GM12878 (cell line): ENCODE measurements around the gene CTDP1. TPM values are rescaled to one million over a fixed set of nuclear protein-coding genes. Genes with fewer than 3 reads are reported as not detected.

ENCODE experiments used
- ATAC-seq: fragments of 200-7000 bp; cut with Tn5 transposase; 3 replicates; pipeline ENCODE4 v1.9.1; 2020; ENCODE audit warnings: mild to moderate bottlenecking, moderate library complexity
- BruUV-seq: library from RNA; stranded (reverse); fragments of 400-500 nt; replicated peaks from 2 replicates; lab custom pipeline; 2021; lab: Mats Ljungman, UMichigan
- CTCF ChIA-PET: fragments of 300-600 bp; sonication (Branson Sonifier 250); formaldehyde crosslinking; extraction: SDS; loops from one replicate; lab custom pipeline; 2021; ENCODE audit warnings: inconsistent platforms; lab: Yijun Ruan, JAX
- POLR2A ChIA-PET: fragments of 350-600 bp; formaldehyde crosslinking; extraction: SDS; loops from one replicate; lab custom pipeline; 2021; ENCODE audit warnings: inconsistent platforms; lab: Charles Lee
- RAD21 ChIA-PET: fragments of 300-600 bp; sonication (Branson Sonifier 250); formaldehyde crosslinking; loops from one replicate; lab custom pipeline; 2023; ENCODE audit warnings: antibody characterized with exemption; ENCODE audit not compliant: unreplicated experiment; lab: Charles Lee
- SMC1A ChIA-PET: fragments of 300-600 bp; sonication (Branson Sonifier 250); formaldehyde crosslinking; loops from one replicate; lab custom pipeline; 2023; ENCODE audit not compliant: unreplicated experiment, uncharacterized antibody; lab: Charles Lee
- DNase-seq: peaks from one replicate; pipeline ENCODE4 v3.0.0-alpha.2; 2011; ENCODE audit warnings: low read depth, low spot score
- FAIRE-seq: peaks from 3 replicates; lab custom pipeline; 2011; peaks lifted over from hg19 to GRCh38; lab: Jason Lieb, UNC
- H2AFZ ChIP-seq: 2 replicates; pipeline ENCODE4 v1.6.0; 2011; ENCODE audit warnings: low read depth, low read length, control low read depth; ENCODE audit not compliant: control insufficient read depth
- H3K27ac ChIP-seq: 2 replicates; pipeline ENCODE4 v1.5.1; 2011; ENCODE audit warnings: control low read depth; ENCODE audit not compliant: control insufficient read depth, insufficient read depth
- H3K27me3 ChIP-seq, 2 experiments: replicated peaks in 1 of 2; 2 replicates each; pipeline versions ENCODE4 v1.6.0 to v1.6.1; 2011; ENCODE audit warnings: low read length in 1 of 2; ENCODE audit not compliant: control insufficient read depth in 2 of 2, insufficient read depth in 2 of 2
- H3K36me3 ChIP-seq, 2 experiments: 2 replicates each; pipeline ENCODE4 v1.5.1; 2011; ENCODE audit warnings: low read length in 1 of 2; ENCODE audit not compliant: control insufficient read depth in 2 of 2, insufficient read depth in 2 of 2
- H3K4me1 ChIP-seq: 2 replicates; pipeline ENCODE4 v1.6.1; 2011; ENCODE audit warnings: mild to moderate bottlenecking, low read length, moderate library complexity, mixed read lengths; ENCODE audit not compliant: control insufficient read depth, insufficient read depth
- H3K4me2 ChIP-seq: 2 replicates; pipeline ENCODE4 v1.6.0; 2011; ENCODE audit warnings: control low read depth; ENCODE audit not compliant: control insufficient read depth, insufficient read depth
- H3K4me3 ChIP-seq: fragments of 200-600 bp; sonication (generic); 2 replicates; pipeline ENCODE4 v1.5.1; 2016
- H3K79me2 ChIP-seq: 2 replicates; pipeline ENCODE4 v1.6.0; 2011; ENCODE audit warnings: low read length; ENCODE audit not compliant: control insufficient read depth, insufficient read depth
- H3K9ac ChIP-seq: 2 replicates; pipeline ENCODE4 v1.8.0; 2011; ENCODE audit warnings: low read length, control low read depth, mixed read lengths; ENCODE audit not compliant: control insufficient read depth, insufficient read depth
- H3K9me3 ChIP-seq: replicated peaks from 3 replicates; pipeline ENCODE4 v1.5.1; 2011; ENCODE audit warnings: mild to moderate bottlenecking, low read length; ENCODE audit not compliant: control insufficient read depth, insufficient read depth
- H4K20me1 ChIP-seq: 2 replicates; pipeline ENCODE4 v1.6.0; 2011; ENCODE audit not compliant: control insufficient read depth, insufficient read depth
- CBX5 ChIP-seq: sonication (generic); IDR thresholded peaks from 2 replicates; pipeline ENCODE4 v1.6.1; 2016; ENCODE audit warnings: low read depth, moderate library complexity, mild to moderate bottlenecking, inconsistent platforms
- IRF5 ChIP-seq: fragments of 450-650 bp; IDR thresholded peaks from 2 replicates; pipeline ENCODE4 v1.6.1; 2017; ENCODE audit warnings: borderline replicate concordance
- MLLT1 ChIP-seq: fragments of 450-650 bp; IDR thresholded peaks from 2 replicates; pipeline ENCODE4 v1.6.1; 2016; ENCODE audit warnings: mild to moderate bottlenecking
- NFYB ChIP-seq: IDR thresholded peaks from 2 replicates; pipeline ENCODE4 v1.6.1; 2011; ENCODE audit warnings: low read depth, mild to moderate bottlenecking, low read length, improper control_type of control experiment, moderate library complexity; ENCODE audit not compliant: insufficient read depth
- WGBS: methylation state at CpG from one replicate; pipeline ENCODE4 v1.1.6; 2016; ENCODE audit warnings: low lambda C conversion rate; ENCODE audit not compliant: insufficient replicate concordance, insufficient coverage; ENCODE audit errors: missing lambda C conversion rate; 5-methylcytosine and 5-hydroxymethylcytosine counted together
- in situ Hi-C: fragments of 300-500 bp; cut with MboI; formaldehyde crosslinking; loops from 9 replicates; pipeline ENCODE4 v1.14.3; 2018; ENCODE audit warnings: mixed read lengths
- intact Hi-C: fragments of 100-400 bp; cut with micrococcal nuclease; formaldehyde crosslinking; loops from one replicate; pipeline ENCODE4 v1.14.2; 2022; ENCODE audit not compliant: unreplicated experiment
- polyA plus RNA-seq, 11 experiments: library from polyadenylated mRNA; depleted of rRNA in 4 of 11; unstranded in 6 of 11; stranded (reverse) in 5 of 11; fragments of >200 nt; fragmentation: Nextera tagmentation in 4 of 11; fragmentation: Illumina TruSeq in 1 of 11; extraction: Ambion mirVana in 4 of 11; extraction: Trizol in 1 of 11; gene quantifications; 1 replicate in 1 of 11; 2 replicates in 10 of 11; pipeline versions ENCODE4 v1.2.1 to v1.2.3, GENCODE V29; 2011 to 2016; ENCODE audit warnings: inconsistent platforms in 2 of 11, missing spikeins in 2 of 11, low read depth in 1 of 11
- total RNA-seq, 4 experiments: library from RNA; depleted of rRNA in 3 of 4; stranded (reverse); fragments of >200 nt in 3 of 4; fragmentation: Illumina TruSeq in 1 of 4; extraction: Trizol in 1 of 4; gene quantifications; 2 replicates each; pipeline versions ENCODE4 v1.2.1 to v1.2.3, GENCODE V29; 2013 to 2021

The CTDP1 gene
- total and polyA plus RNA-seq, 10 of the 15 experiments (the other 5 are each of a cell fraction or from before 2014, with no cell fraction given) = 0.32 to 31.3 (median 8.8) TPM

- Histone ChIP-seq H3K36me3 (peaks cover 23 to 42% of the 10 kb centered on the region in 2 experiments; a peak in 3 of 4 replicates), H3K79me2 (no peaks in the 10 kb centered on the region), H3K4me3 (no peak overlapping the region), H4K20me1 (no peaks in the 10 kb centered on the region), H3K4me2 (no peak overlapping the region), H3K27me3 (no peaks in the 10 kb centered on the region), H3K4me1 (no peaks in the 10 kb centered on the region), H3K27ac (no peak overlapping the region), H3K9me3 (no peaks in the 10 kb centered on the region; the same call in 2 of the 3 replicates), H3K9ac (no peak overlapping the region), H2AFZ (no peak overlapping the region)
- ChIA-PET SMC1A (no interaction called here), RAD21 (no interaction called here), CTCF (no interaction called here), POLR2A (no interaction called here)
- BruUV-seq = no TSS peak
- no peak for DNase-seq
- no peak for ATAC-seq
- intact Hi-C loops = no loop called here
- 92% methylated on average over 17 of the region's 17 CpGs for WGBS
- FAIRE-seq = no peak
- TF ChIP-seq MLLT1 (no peak), NFYB (no peak)
- in situ Hi-C loops = no loop called here
Measured at GRCh38 chr18:79718126-79718525, 38.5 kb downstream of the CTDP1 start.

- ChIA-PET RAD21 (no interaction called here), SMC1A (no interaction called here), CTCF (no interaction called here), POLR2A (no interaction called here)
- H3K27me3 ChIP-seq = no peaks in the 10 kb centered on the region
- BruUV-seq = no TSS peak
- no peaks in the 10 kb centered on the region; the same call in 2 of the 3 replicates for H3K9me3 ChIP-seq
- FAIRE-seq (no peak), DNase-seq (no peak), ATAC-seq (no peak)
- no peak for TF ChIP-seq CBX5
- TF ChIP-seq IRF5 = no peak
- H3K9ac ChIP-seq = no peak overlapping the region
- in situ Hi-C loops = no loop called here
- intact Hi-C loops = no loop called here
- peaks cover 18 to 44% of the 10 kb centered on the region in 2 experiments; a peak in 3 of 4 replicates for H3K36me3 ChIP-seq
- H3K27ac ChIP-seq = no peak overlapping the region
- 96% methylated on average over 27 of the region's 30 CpGs for WGBS
- H3K79me2 ChIP-seq = no peaks in the 10 kb centered on the region
- no peaks in the 10 kb centered on the region for H4K20me1 ChIP-seq
- H3K4me3 ChIP-seq = no peak overlapping the region
- H3K4me2 ChIP-seq = no peak overlapping the region
- no peaks in the 10 kb centered on the region for H3K4me1 ChIP-seq
- no peak overlapping the region for H2AFZ ChIP-seq
Measured at GRCh38 chr18:79718878-79719477, 39.4 kb downstream of the CTDP1 start.
